CD4-positive, alpha-beta memory T cell (primary cell): ENCODE data around the gene LNPEP. TPM values are rescaled to one million over a fixed set of nuclear protein-coding genes. Genes with fewer than 3 reads are reported as not detected.

Experiments
- CTCF ChIA-PET: fragments of 350-600 bp; sonication (Branson Sonifier 250); formaldehyde crosslinking; loops from one replicate; lab custom pipeline; 2021; ENCODE audit warnings: inconsistent platforms; ENCODE audit not compliant: partially characterized antibody; lab: Charles Lee
- POLR2A ChIA-PET: fragments of 350-600 bp; sonication (Branson Sonifier 250); formaldehyde crosslinking; loops from one replicate; lab custom pipeline; 2021; ENCODE audit not compliant: partially characterized antibody; lab: Charles Lee
- DNase-seq, 5 donors: peaks; one replicate each; pipeline versions ENCODE4 v3.0.0 to v3.0.0-alpha.2; 2020 to 2022; ENCODE audit warnings: mixed read lengths in 1 of 5
- H3K27ac ChIP-seq: one replicate; pipeline ENCODE4 v1.7.0; 2013; ENCODE audit warnings: low read depth, low read length
- H3K27me3 ChIP-seq: 2 replicates; pipeline ENCODE4 v1.7.0; 2013; ENCODE audit warnings: mild to moderate bottlenecking, low read length, moderate library complexity; ENCODE audit not compliant: insufficient read depth
- H3K36me3 ChIP-seq: 2 replicates; pipeline ENCODE4 v1.7.0; 2013; ENCODE audit warnings: mild to moderate bottlenecking, low read length, moderate library complexity; ENCODE audit not compliant: insufficient read depth
- H3K4me1 ChIP-seq: 2 replicates; pipeline ENCODE4 v1.7.0; 2013; ENCODE audit warnings: mild to moderate bottlenecking, low read length, moderate library complexity; ENCODE audit not compliant: insufficient read depth
- H3K4me3 ChIP-seq, 2 donors: one replicate each; pipeline ENCODE4 v1.7.0; 2013; ENCODE audit warnings: low read length in 2 of 2, mild to moderate bottlenecking in 1 of 2
- H3K9me3 ChIP-seq, 2 donors: one replicate each; pipeline ENCODE4 v1.7.0; 2013; ENCODE audit warnings: low read length in 2 of 2, control low read depth in 1 of 2; ENCODE audit not compliant: control insufficient read depth in 1 of 2
- H3K27ac Mint-ChIP-seq, 7 donors: one replicate each; pipeline ENCODE4 v1.8.0; 2020 to 2021; ENCODE audit warnings: mixed read lengths in 7 of 7, mild to moderate bottlenecking in 6 of 7, inconsistent platforms in 3 of 7, moderate library complexity in 3 of 7
- H3K27me3 Mint-ChIP-seq, 2 donors: one replicate each; pipeline ENCODE4 v1.8.0; 2020 to 2021; ENCODE audit warnings: mixed read lengths in 2 of 2
- H3K36me3 Mint-ChIP-seq, 2 donors: one replicate each; pipeline ENCODE4 v1.8.0; 2020 to 2021; ENCODE audit warnings: mixed read lengths in 2 of 2, inconsistent platforms in 1 of 2, mild to moderate bottlenecking in 1 of 2
- H3K4me1 Mint-ChIP-seq, 4 donors: one replicate each; pipeline ENCODE4 v1.8.0; 2020 to 2021; ENCODE audit warnings: mixed read lengths in 4 of 4, mild to moderate bottlenecking in 1 of 4
- H3K4me3 Mint-ChIP-seq, 8 donors: one replicate each; pipeline ENCODE4 v1.8.0; 2020 to 2021; ENCODE audit warnings: mixed read lengths in 8 of 8, mild to moderate bottlenecking in 7 of 8, moderate library complexity in 6 of 8, inconsistent platforms in 3 of 8
- H3K9me3 Mint-ChIP-seq, 8 donors: one replicate each; pipeline ENCODE4 v1.8.0; 2020 to 2021; ENCODE audit warnings: mixed read lengths in 8 of 8, mild to moderate bottlenecking in 5 of 8, inconsistent platforms in 3 of 8, moderate library complexity in 1 of 8
- intact Hi-C: fragments of 100-400 bp; cut with micrococcal nuclease; formaldehyde crosslinking; loops from one replicate; pipeline ENCODE4 v1.15.1; 2023
- polyA plus RNA-seq, 2 donors: library from polyadenylated mRNA; unstranded; fragments of 300-500 nt; fragmentation: Illumina TruSeq; gene quantifications; one replicate each; pipeline ENCODE4 v1.2.3, GENCODE V29; 2021
- total RNA-seq, 2 experiments: library from RNA; stranded (reverse); gene quantifications; one replicate each; pipeline ENCODE4 v1.2.3, GENCODE V29; 2021

LNPEP gene
- total and polyA plus RNA-seq, 4 experiments from 2014 or later: 23.5 to 97.3 (median 65.5) TPM

DNA sequence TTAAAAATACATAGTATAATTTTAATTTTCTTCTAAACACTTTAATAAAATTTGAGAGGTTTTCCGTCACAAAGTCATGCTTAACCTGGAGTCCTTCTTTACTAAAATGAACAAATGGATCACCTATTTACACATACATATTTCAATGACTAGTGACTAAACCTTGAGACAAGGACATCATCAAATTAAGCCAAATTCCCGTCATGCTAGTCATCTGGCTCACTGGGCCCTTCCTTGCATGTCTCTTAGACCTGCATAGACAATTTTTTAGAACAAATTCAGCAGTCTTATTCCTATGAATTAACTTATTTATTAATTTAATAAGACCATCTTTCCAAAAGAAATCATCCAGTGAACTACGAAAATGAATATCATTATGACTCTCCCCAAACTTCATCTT lies 33.0 kb upstream of the LNPEP start:
- Mint-ChIP-seq H3K27me3 (no peaks in the 10 kb centered on the region), H3K36me3 (peaks cover 54 to 67% of the 10 kb centered on the region in 2 donors), H3K4me1 (peaks cover 4 to 18% (median 9%) of the 10 kb centered on the region in 4 donors), H3K9me3 (no peaks in the 10 kb centered on the region), H3K4me3 (no peak overlapping the region), H3K27ac (peak overlapping the region in 1 of 7 donors; percentile 11)
- no peak overlapping the region for H3K4me3 ChIP-seq
- H3K36me3 ChIP-seq: peaks cover 62% of the 10 kb centered on the region
- H3K4me1 ChIP-seq: no peaks in the 10 kb centered on the region
- intact Hi-C loops: loop anchor here (2.0 kb wide), 1 partner anchor 16 kb away; no protein-coding TSS in a partner anchor
- no peaks in the 10 kb centered on the region for H3K9me3 ChIP-seq
- no peaks in the 10 kb centered on the region for H3K27me3 ChIP-seq
- DNase-seq: no peak
- POLR2A ChIA-PET: no interaction called here
- H3K27ac ChIP-seq: no peak overlapping the region
- CTCF ChIA-PET: interaction anchor here (1.2 to 3.4 kb wide), 2 partner anchors 12 to 34 kb away, joined by 3 to 26 read pairs; no protein-coding TSS in a partner anchor

- no peak for DNase-seq
- POLR2A ChIA-PET: interaction anchor here (1.1 to 1.5 kb wide), 3 partner anchors 19 to 33 kb away, joined by 3 to 4 read pairs (median 4); partner anchors contain the start of gene LNPEP
- H3K4me3 ChIP-seq: no peak overlapping the region
- no peaks in the 10 kb centered on the region for H3K9me3 Mint-ChIP-seq
- H3K36me3 ChIP-seq: peaks cover 66% of the 10 kb centered on the region
- H3K27me3 Mint-ChIP-seq: no peaks in the 10 kb centered on the region
- peak overlapping the region in 1 of 7 donors; percentile 11 for H3K27ac Mint-ChIP-seq
- peaks cover 4 to 18% (median 9%) of the 10 kb centered on the region in 4 donors for H3K4me1 Mint-ChIP-seq
- no peak overlapping the region for H3K4me3 Mint-ChIP-seq
- no peaks in the 10 kb centered on the region for H3K4me1 ChIP-seq
- CTCF ChIA-PET: interaction anchor here (0.7 to 4.3 kb wide), 3 partner anchors 35 to 259 kb away, joined by 3 to 26 read pairs (median 8); no protein-coding TSS in a partner anchor
- H3K9me3 ChIP-seq: no peaks in the 10 kb centered on the region
- no peak overlapping the region for H3K27ac ChIP-seq
- H3K27me3 ChIP-seq: no peaks in the 10 kb centered on the region
- intact Hi-C loops: loop anchor here (2.0 kb wide), 1 partner anchor 16 kb away; no protein-coding TSS in a partner anchor
- H3K36me3 Mint-ChIP-seq: peaks cover 56 to 71% of the 10 kb centered on the region in 2 donors
Observed at GRCh38 chr5:96903300-96903699, 32.6 kb upstream of the LNPEP start.

- peak overlapping the region; percentile 27 to 83 (median 57) for H3K27ac Mint-ChIP-seq
Observed at GRCh38 chr5:96904054-96904931, 31.6 kb upstream of the LNPEP start.

DNA sequence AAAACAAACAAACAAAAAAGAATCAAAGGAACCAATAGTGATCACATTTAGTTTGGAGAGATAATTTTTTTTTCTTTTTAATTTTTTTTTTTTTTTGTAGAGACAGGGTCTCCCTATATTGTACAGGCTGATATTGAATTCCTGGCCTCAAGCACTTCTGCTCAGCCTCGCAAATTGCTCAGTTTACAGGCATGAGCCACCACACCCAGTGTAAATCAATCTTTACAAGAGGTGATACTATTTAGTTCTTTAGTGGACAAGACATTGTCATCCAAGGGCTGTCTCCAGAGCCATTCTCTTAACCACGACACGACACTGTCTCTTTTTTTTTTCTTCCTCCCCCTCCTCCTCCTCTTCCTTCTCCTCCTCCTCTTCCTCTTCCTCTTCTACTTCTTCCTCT lies 30.0 kb upstream of the LNPEP start:
- no peaks in the 10 kb centered on the region for H3K27me3 Mint-ChIP-seq
- no peaks in the 10 kb centered on the region for H3K9me3 Mint-ChIP-seq
- POLR2A ChIA-PET: interaction anchor here (1.0 kb wide), 1 partner anchor 124 kb away, joined by 3 read pairs; no protein-coding TSS in a partner anchor
- H3K27ac Mint-ChIP-seq: peak overlapping the region in 2 of 7 donors; percentile 30 to 63
- Histone ChIP-seq H3K4me1 (no peaks in the 10 kb centered on the region), H3K27me3 (no peaks in the 10 kb centered on the region), H3K27ac (no peak overlapping the region), H3K36me3 (peaks cover 65% of the 10 kb centered on the region), H3K4me3 (no peak overlapping the region), H3K9me3 (no peaks in the 10 kb centered on the region)
- CTCF ChIA-PET: interaction anchor here (4.3 kb wide), 1 partner anchor 37 kb away, joined by 26 read pairs; no protein-coding TSS in a partner anchor
- intact Hi-C loops: no loop called here
- DNase-seq: no peak
- no peak overlapping the region for H3K4me3 Mint-ChIP-seq
- H3K36me3 Mint-ChIP-seq: peaks cover 60 to 67% of the 10 kb centered on the region in 2 donors
- H3K4me1 Mint-ChIP-seq: peaks cover 0 to 13% (median 4%) of the 10 kb centered on the region in 4 donors

More at GRCh38 chr5:96904054-96904931, 31.6 kb upstream of the LNPEP start:
- Mint-ChIP-seq H3K4me3 (no peak overlapping the region), H3K4me1 (peaks cover 0 to 13% (median 6%) of the 10 kb centered on the region in 4 donors), H3K9me3 (no peaks in the 10 kb centered on the region), H3K27me3 (no peaks in the 10 kb centered on the region), H3K36me3 (peaks cover 59 to 69% of the 10 kb centered on the region in 2 donors)
- no peaks in the 10 kb centered on the region for H3K9me3 ChIP-seq
- ChIA-PET POLR2A (interaction anchor here (0.9 to 1.5 kb wide), 4 partner anchors 20 to 32 kb away, joined by 3 to 4 read pairs (median 4); partner anchors contain the start of gene LNPEP), CTCF (interaction anchor here (0.7 to 4.3 kb wide), 4 partner anchors 33 to 258 kb away, joined by 3 to 26 read pairs (median 6); no protein-coding TSS in a partner anchor)
- no peak for DNase-seq
- no peaks in the 10 kb centered on the region for H3K27me3 ChIP-seq
- intact Hi-C loops: no loop called here
- H3K27ac ChIP-seq: no peak overlapping the region
- H3K4me1 ChIP-seq: no peaks in the 10 kb centered on the region
- no peak overlapping the region for H3K4me3 ChIP-seq
- peaks cover 69% of the 10 kb centered on the region for H3K36me3 ChIP-seq

GRCh38 chr5:96909003-96909402 lies 26.9 kb upstream of the LNPEP start:
- no peaks in the 10 kb centered on the region for H3K9me3 Mint-ChIP-seq
- no peak for DNase-seq
- H3K9me3 ChIP-seq: no peaks in the 10 kb centered on the region
- no peaks in the 10 kb centered on the region for H3K4me1 ChIP-seq
- H3K4me3 ChIP-seq: no peak overlapping the region
- H3K36me3 Mint-ChIP-seq: peaks cover 46 to 59% of the 10 kb centered on the region in 2 donors
- intact Hi-C loops: no loop called here
- H3K4me1 Mint-ChIP-seq: peaks cover 0 to 11% (median 4%) of the 10 kb centered on the region in 4 donors
- peaks cover 45% of the 10 kb centered on the region for H3K36me3 ChIP-seq
- peak overlapping the region in 2 of 7 donors; percentile 18 to 57 for H3K27ac Mint-ChIP-seq
- H3K27me3 ChIP-seq: no peaks in the 10 kb centered on the region
- H3K4me3 Mint-ChIP-seq: no peak overlapping the region
- no peaks in the 10 kb centered on the region for H3K27me3 Mint-ChIP-seq
- ChIA-PET POLR2A (interaction anchor here (1.1 kb wide), 1 partner anchor 33 kb away, joined by 3 read pairs; the partner anchor contains the start of gene ERAP2), CTCF (interaction anchor here (0.6 to 2.0 kb wide), 2 partner anchors 40 to 73 kb away, joined by 4 to 9 read pairs; no protein-coding TSS in a partner anchor)
- H3K27ac ChIP-seq: no peak overlapping the region

GRCh38 chr5:96909435-96909834 lies 26.4 kb upstream of the LNPEP start:
- CTCF ChIA-PET: interaction anchor here (0.6 to 2.0 kb wide), 2 partner anchors 40 to 73 kb away, joined by 4 to 9 read pairs; no protein-coding TSS in a partner anchor
- H3K4me1 Mint-ChIP-seq: peaks cover 3 to 11% (median 4%) of the 10 kb centered on the region in 4 donors
- Histone ChIP-seq H3K27ac (no peak overlapping the region), H3K36me3 (peaks cover 45% of the 10 kb centered on the region), H3K9me3 (no peaks in the 10 kb centered on the region), H3K27me3 (no peaks in the 10 kb centered on the region), H3K4me3 (no peak overlapping the region), H3K4me1 (no peaks in the 10 kb centered on the region)
- no peak overlapping the region for H3K4me3 Mint-ChIP-seq
- POLR2A ChIA-PET: interaction anchor here (1.1 kb wide), 1 partner anchor 33 kb away, joined by 3 read pairs; the partner anchor contains the start of gene ERAP2
- H3K27me3 Mint-ChIP-seq: no peaks in the 10 kb centered on the region
- no peak for DNase-seq
- no peaks in the 10 kb centered on the region for H3K9me3 Mint-ChIP-seq
- intact Hi-C loops: no loop called here
- H3K27ac Mint-ChIP-seq: no peak overlapping the region
- H3K36me3 Mint-ChIP-seq: peaks cover 46 to 59% of the 10 kb centered on the region in 2 donors
